Measurements from ENCODE around the gene SPAG16. TPM values are rescaled to one million over a fixed set of nuclear protein-coding genes. Genes with fewer than 3 reads are reported as not detected.

Gene SPAG16
- total RNA-seq, 4 donors from 2014 or later = 1.1 to 8.8 (median 6.3) TPM

DNA sequence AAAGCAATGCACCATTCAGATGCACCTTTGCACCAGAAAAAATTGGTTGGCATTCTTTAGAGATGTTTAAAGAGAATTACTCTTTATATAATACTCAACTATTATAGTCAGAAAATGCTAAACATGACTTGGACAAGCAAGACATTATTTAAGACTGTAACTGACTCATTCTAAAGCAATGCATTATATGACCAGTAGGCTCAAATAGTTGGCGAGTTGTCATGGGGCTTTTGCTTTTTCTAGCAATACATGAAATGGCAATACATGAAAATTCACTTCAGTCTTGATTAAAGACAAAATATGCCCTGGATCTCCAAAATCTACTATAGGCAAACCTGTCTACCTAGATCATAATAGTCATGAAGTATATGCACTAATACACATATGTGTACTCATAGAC lies 909.7 kb downstream of the SPAG16 start:
- Histone ChIP-seq H3K4me3 (no peak overlapping the region), H3K36me3 (no peaks in the 10 kb centered on the region), H3K4me1 (no peaks in the 10 kb centered on the region), H3K27ac (no peak overlapping the region), H3K27me3 (no peaks in the 10 kb centered on the region), H3K9me3 (no peaks in the 10 kb centered on the region)
- DNase-seq = no peak
- in situ Hi-C loops (cut with MboI; ENCODE audit: low sequenced_read_pairs in 4 of 4) (no loop called here), intact Hi-C loops (cut with DNase I; ENCODE audit: low total_unique reads) (no loop called here)
- ATAC-seq = no peak
- TF ChIP-seq, protein P1, sequence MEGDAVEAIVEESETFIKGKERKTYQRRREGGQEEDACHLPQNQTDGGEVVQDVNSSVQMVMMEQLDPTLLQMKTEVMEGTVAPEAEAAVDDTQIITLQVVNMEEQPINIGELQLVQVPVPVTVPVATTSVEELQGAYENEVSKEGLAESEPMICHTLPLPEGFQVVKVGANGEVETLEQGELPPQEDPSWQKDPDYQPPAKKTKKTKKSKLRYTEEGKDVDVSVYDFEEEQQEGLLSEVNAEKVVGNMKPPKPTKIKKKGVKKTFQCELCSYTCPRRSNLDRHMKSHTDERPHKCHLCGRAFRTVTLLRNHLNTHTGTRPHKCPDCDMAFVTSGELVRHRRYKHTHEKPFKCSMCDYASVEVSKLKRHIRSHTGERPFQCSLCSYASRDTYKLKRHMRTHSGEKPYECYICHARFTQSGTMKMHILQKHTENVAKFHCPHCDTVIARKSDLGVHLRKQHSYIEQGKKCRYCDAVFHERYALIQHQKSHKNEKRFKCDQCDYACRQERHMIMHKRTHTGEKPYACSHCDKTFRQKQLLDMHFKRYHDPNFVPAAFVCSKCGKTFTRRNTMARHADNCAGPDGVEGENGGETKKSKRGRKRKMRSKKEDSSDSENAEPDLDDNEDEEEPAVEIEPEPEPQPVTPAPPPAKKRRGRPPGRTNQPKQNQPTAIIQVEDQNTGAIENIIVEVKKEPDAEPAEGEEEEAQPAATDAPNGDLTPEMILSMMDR (IDR thresholded peaks at IDR 0.05 in 4 of 5, conservative IDR thresholded peaks at IDR 0.05 in 1 of 5) = no peak
- TF ChIP-seq POLR2A (IDR thresholded peaks at IDR 0.05) = no peak

DNA sequence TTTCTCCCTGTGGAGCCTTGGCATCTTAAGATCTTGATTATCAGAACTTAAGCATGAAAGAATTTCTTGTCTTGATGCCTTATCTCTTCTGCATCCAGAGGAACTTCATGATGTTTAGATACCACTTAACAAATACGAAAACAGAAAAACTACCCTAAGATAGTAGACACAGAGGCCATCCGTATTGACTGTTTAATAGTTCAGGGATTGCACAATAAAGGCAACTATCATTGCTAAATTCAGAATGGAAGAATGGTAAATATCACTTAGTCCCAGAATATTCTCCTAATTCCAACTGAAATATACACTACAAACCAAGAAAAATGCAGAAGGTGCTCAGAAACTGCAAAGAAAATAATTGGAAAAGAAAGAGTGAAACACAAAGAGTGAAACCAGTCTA lies 912.0 kb downstream of the SPAG16 start:
- Histone ChIP-seq H3K4me3 (no peak overlapping the region), H3K36me3 (no peaks in the 10 kb centered on the region), H3K27ac (no peak overlapping the region), H3K4me1 (no peaks in the 10 kb centered on the region), H3K9me3 (no peaks in the 10 kb centered on the region), H3K27me3 (no peaks in the 10 kb centered on the region)
- DNase-seq (no peak), ATAC-seq (no peak)
- intact Hi-C loops (cut with DNase I; ENCODE audit: low total_unique reads) (no loop called here), in situ Hi-C loops (cut with MboI; ENCODE audit: low sequenced_read_pairs in 4 of 4) (no loop called here)
- TF ChIP-seq, protein P1 (IDR thresholded peaks at IDR 0.05 in 4 of 5, conservative IDR thresholded peaks at IDR 0.05 in 1 of 5) = no peak
- TF ChIP-seq POLR2A (IDR thresholded peaks at IDR 0.05) = no peak

DNA sequence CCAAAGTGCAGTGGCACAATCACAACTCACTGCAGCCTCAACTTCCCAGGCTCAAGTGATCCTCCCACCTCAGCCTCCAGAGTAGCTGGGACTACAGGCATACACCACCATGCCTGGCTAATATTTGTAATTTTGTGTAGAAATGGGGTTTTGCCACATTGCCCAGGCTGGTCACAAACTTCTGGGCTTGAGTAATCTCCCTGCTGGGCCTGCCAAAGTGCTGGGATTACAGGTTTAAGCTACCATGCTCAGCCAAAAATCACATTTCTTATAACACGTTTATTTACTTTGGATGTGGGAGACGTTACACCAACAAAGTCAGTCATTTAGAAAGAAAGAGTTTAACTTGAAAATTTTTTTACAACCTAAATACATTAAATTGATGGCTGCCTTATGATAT lies 917.6 kb downstream of the SPAG16 start:
- H3K4me3 ChIP-seq = no peak overlapping the region
- H3K9me3 ChIP-seq = no peaks in the 10 kb centered on the region
- H3K27me3 ChIP-seq = no peaks in the 10 kb centered on the region
- no peak for ATAC-seq
- intact Hi-C loops (cut with DNase I; ENCODE audit: low total_unique reads) = no loop called here
- TF ChIP-seq, protein P1 (IDR thresholded peaks at IDR 0.05 in 4 of 5, conservative IDR thresholded peaks at IDR 0.05 in 1 of 5) = no peak
- TF ChIP-seq POLR2A (IDR thresholded peaks at IDR 0.05) = no peak
- no peak overlapping the region for H3K27ac ChIP-seq
- no peaks in the 10 kb centered on the region for H3K36me3 ChIP-seq
- in situ Hi-C loops (cut with MboI; ENCODE audit: low sequenced_read_pairs in 4 of 4) = no loop called here
- no peak for DNase-seq
- no peaks in the 10 kb centered on the region for H3K4me1 ChIP-seq

DNA sequence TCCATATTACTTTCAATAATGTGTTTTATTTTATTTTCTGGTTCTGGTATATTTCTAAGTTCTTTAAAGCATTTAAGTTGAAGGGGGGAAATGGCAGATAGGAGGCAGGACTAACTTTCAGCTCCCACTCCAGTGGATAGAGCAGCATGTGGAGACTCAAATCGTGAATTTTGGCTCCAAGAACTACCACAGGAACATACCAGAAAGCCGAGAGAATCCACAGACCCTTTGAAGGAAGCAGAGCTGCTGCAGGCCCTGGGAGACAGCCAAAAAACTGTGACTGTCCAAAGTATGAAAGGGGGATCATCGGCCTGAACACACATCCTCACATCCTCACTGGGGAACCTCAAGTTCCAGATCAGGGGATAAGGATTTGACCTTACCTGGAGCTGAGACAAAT lies 919.0 kb downstream of the SPAG16 start:
- Histone ChIP-seq H3K27me3 (no peaks in the 10 kb centered on the region), H3K9me3 (no peaks in the 10 kb centered on the region), H3K4me1 (no peaks in the 10 kb centered on the region), H3K36me3 (no peaks in the 10 kb centered on the region), H3K27ac (no peak overlapping the region), H3K4me3 (no peak overlapping the region)
- in situ Hi-C loops (cut with MboI; ENCODE audit: low sequenced_read_pairs in 4 of 4) = no loop called here
- TF ChIP-seq, protein P1 (IDR thresholded peaks at IDR 0.05 in 4 of 5, conservative IDR thresholded peaks at IDR 0.05 in 1 of 5) = no peak
- no peak for TF ChIP-seq POLR2A (IDR thresholded peaks at IDR 0.05)
- DNase-seq = no peak
- intact Hi-C loops (cut with DNase I; ENCODE audit: low total_unique reads) = no loop called here
- ATAC-seq = no peak

DNA sequence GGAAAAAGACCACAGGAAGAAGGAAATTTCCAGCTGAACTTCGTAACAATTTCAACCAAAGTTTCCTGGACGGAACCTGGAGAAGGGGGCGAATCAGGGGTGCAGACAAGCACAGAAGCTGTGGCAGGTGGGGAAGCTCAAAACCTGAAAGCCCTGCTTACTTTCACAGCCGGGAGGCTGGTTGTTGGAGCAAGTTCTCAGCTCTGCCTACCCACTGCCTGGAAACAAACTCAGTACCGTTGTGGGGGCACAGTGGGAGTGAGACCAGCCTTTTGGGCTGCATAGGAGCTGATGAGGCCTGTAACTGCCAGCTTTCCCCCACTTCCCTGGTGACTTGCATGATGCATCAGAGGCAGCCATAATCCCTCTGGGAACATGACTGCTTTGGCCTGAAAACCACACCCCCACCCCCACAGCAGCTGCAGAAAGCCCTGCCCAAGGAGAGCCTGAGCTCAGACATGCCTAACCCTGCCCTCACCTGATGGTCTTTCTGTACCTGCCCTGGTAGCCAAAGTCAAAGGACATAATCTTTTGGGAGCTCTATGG lies 919.6 kb downstream of the SPAG16 start:
- TF ChIP-seq POLR2A (IDR thresholded peaks at IDR 0.05) = no peak
- TF ChIP-seq, protein P1 (IDR thresholded peaks at IDR 0.05 in 4 of 5, conservative IDR thresholded peaks at IDR 0.05 in 1 of 5) = no peak
- H3K4me3 ChIP-seq = no peak overlapping the region
- in situ Hi-C loops (cut with MboI; ENCODE audit: low sequenced_read_pairs in 4 of 4) (no loop called here), intact Hi-C loops (cut with DNase I; ENCODE audit: low total_unique reads) (no loop called here)
- no peaks in the 10 kb centered on the region for H3K36me3 ChIP-seq
- ATAC-seq (no peak), DNase-seq (no peak)
- H3K27me3 ChIP-seq = no peaks in the 10 kb centered on the region
- H3K4me1 ChIP-seq = no peaks in the 10 kb centered on the region
- no peaks in the 10 kb centered on the region for H3K9me3 ChIP-seq
- no peak overlapping the region for H3K27ac ChIP-seq
